ENCODE results near the gene CCDC27. TPM values are rescaled to one million over a fixed set of nuclear protein-coding genes. Genes with fewer than 3 reads are reported as not detected.

Gene CCDC27
- total RNA-seq, 6 experiments from 2014 or later = not detected

DNA sequence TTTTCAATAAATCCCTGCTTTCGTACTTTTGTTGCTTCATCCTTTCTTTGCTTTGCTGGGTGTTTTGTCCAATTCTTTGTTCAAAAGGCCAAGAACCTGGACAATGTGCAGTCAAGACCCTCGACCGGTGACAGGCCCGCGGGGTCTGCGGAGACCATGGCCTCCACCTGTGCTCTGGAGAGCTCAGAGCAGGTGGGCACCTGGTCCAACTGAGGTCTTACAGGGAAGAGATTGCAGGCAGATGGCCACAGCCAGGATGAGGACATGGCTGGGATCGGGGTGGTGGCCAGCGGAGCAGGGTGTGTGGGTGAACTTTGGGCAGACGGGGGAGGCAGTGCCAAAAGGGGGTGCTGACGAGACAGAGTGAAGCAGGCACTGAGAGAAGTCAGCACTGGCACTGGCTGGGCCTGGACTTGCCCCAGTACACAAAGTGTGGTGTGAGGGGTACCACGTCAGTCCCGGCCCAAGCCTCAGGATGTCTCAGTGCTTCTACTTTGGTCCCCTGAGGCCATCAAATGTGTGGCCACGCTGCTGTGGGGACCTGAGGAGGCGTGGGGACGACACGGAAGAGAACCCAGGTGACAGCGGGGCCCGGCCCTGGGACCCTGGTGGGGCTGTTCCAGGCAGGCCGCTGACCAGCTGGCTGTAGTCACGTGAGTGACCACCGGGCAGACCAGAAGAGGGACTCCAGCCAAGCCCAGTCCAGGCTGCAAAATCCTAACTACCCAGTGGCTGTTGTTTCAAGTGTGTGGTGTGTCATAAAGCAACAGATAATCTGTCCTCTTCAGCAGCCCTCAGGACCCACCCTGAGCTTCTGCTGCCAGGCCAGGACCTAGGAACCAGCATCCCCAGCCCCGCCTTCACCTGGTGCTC, 10.4 kb upstream of the CCDC27 start:
- no peak overlapping the region for H3K4me3 Mint-ChIP-seq
- no peak for DNase-seq

GRCh38 chr1:3742439-3743298, 9.6 kb upstream of the CCDC27 start:
- no peaks in the 10 kb centered on the region for H3K9me3 Mint-ChIP-seq
- peak overlapping the region; percentile 55; the same call in 1 of the 2 replicates for H3K27ac Mint-ChIP-seq
- H3K4me3 Mint-ChIP-seq = no peak overlapping the region
- no peak for DNase-seq
- no peak for TF ChIP-seq CTCF (IDR thresholded peaks at IDR 0.05)
- H3K4me1 Mint-ChIP-seq (ENCODE audit: low read depth) = peaks cover 17% of the 10 kb centered on the region; the same call in 1 of the 2 replicates
- H3K27me3 Mint-ChIP-seq (ENCODE audit: insufficient read depth) = peaks cover 12% of the 10 kb centered on the region
- H3K36me3 Mint-ChIP-seq (ENCODE audit: low read depth) = no peaks in the 10 kb centered on the region

More for the DNA sequence above, 10.4 kb upstream of the CCDC27 start:
- H3K36me3 Mint-ChIP-seq (ENCODE audit: low read depth) = no peaks in the 10 kb centered on the region
- H3K27ac Mint-ChIP-seq = peak overlapping the region; percentile 55; the same call in 1 of the 2 replicates
- H3K9me3 Mint-ChIP-seq = no peaks in the 10 kb centered on the region
- H3K4me1 Mint-ChIP-seq (ENCODE audit: low read depth) = peaks cover 17% of the 10 kb centered on the region; the same call in 1 of the 2 replicates
- H3K27me3 Mint-ChIP-seq (ENCODE audit: insufficient read depth) = peaks cover 12% of the 10 kb centered on the region
- no peak for TF ChIP-seq CTCF (IDR thresholded peaks at IDR 0.05)

- no peak for TF ChIP-seq CTCF (IDR thresholded peaks at IDR 0.05)
- Mint-ChIP-seq H3K27ac (no peak overlapping the region), H3K4me3 (no peak overlapping the region), H3K27me3 (ENCODE audit: insufficient read depth) (peaks cover 12% of the 10 kb centered on the region), H3K4me1 (ENCODE audit: low read depth) (peaks cover 17% of the 10 kb centered on the region; the same call in 1 of the 2 replicates), H3K9me3 (no peaks in the 10 kb centered on the region), H3K36me3 (ENCODE audit: low read depth) (no peaks in the 10 kb centered on the region)
- DNase-seq = peak; percentile 28
Observed at GRCh38 chr1:3743421-3743820, 8.8 kb upstream of the CCDC27 start.

DNA sequence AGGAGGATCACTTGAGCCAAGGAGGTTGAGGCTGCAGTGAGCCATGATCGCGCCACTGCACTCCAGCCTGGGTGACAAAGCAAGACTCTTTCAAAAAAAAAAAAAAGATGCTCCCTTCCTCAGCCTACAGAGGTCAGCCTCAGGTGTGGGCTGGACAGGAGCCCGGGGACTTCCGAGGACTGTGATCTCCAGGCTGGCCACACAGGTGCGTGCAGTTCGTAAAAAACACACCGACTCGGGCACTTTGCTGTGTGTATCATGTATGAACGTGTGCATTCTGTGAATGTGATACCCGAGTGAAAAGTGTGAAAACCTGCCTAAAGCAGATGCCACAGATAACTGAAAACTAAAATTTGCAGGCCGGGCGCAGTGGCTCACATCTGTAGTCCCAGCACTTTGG, 8.4 kb upstream of the CCDC27 start:
- Mint-ChIP-seq H3K27ac (no peak overlapping the region), H3K36me3 (ENCODE audit: low read depth) (no peaks in the 10 kb centered on the region), H3K9me3 (no peaks in the 10 kb centered on the region), H3K4me3 (no peak overlapping the region), H3K27me3 (ENCODE audit: insufficient read depth) (peaks cover 12% of the 10 kb centered on the region), H3K4me1 (ENCODE audit: low read depth) (peaks cover 17% of the 10 kb centered on the region; the same call in 1 of the 2 replicates)
- no peak for TF ChIP-seq CTCF (IDR thresholded peaks at IDR 0.05)
- DNase-seq = no peak

DNA sequence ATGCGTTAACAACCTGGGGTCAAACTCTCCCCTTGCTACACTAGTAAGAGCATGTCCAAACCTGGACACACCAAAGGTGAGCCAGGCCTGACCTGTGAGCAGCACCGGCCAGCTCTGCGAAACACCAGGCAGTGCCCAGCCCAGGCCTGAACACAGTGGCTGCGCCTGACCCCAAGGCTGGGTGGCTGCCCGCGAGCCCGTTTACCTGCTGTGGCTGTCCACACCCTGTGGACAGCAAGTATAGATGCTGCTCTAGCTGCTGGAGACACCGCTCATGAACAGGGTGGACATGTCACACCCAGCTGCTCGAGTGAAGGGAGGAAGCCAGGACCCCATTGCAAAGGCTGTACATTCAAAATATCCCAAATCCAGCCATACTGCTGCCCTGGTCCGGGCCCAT, 7.6 kb upstream of the CCDC27 start:
- Mint-ChIP-seq H3K9me3 (no peaks in the 10 kb centered on the region), H3K27ac (no peak overlapping the region)

More for the DNA sequence above, 7.6 kb upstream of the CCDC27 start:
- peaks cover 17% of the 10 kb centered on the region for H3K27me3 Mint-ChIP-seq (ENCODE audit: insufficient read depth)
- no peak overlapping the region for H3K4me3 Mint-ChIP-seq
- no peaks in the 10 kb centered on the region for H3K36me3 Mint-ChIP-seq (ENCODE audit: low read depth)
- peaks cover 17% of the 10 kb centered on the region; the same call in 1 of the 2 replicates for H3K4me1 Mint-ChIP-seq (ENCODE audit: low read depth)
- TF ChIP-seq CTCF (IDR thresholded peaks at IDR 0.05) = no peak
- no peak for DNase-seq
